IMR-90 (cell line): ENCODE measurements around the gene SLC48A1. TPM values are rescaled to one million over a fixed set of nuclear protein-coding genes. Genes with fewer than 3 reads are reported as not detected.
A peak's percentile ranks its signal among the peaks of the same experiment; 100 is the strongest.

Source experiments
- ATAC-seq: fragments of 200-7000 bp; cut with Tn5 transposase; 2 replicates; pipeline ENCODE4 v1.9.1; 2020; ENCODE audit warnings: low read depth, mild to moderate bottlenecking, moderate library complexity
- BruUV-seq: library from RNA; stranded (reverse); fragments of 400-500 nt; replicated peaks from 2 replicates; lab custom pipeline; 2021; lab: Mats Ljungman, UMichigan
- CTCF ChIA-PET: fragments of 300-600 bp; formaldehyde crosslinking; extraction: SDS; loops from one replicate; lab custom pipeline; 2021; ENCODE audit warnings: antibody characterized with exemption; lab: Yijun Ruan, JAX
- POLR2A ChIA-PET: fragments of 300-600 bp; sonication (Branson Sonifier 250); formaldehyde crosslinking; loops from one replicate; lab custom pipeline; 2022; ENCODE audit warnings: antibody characterized with exemption; ENCODE audit not compliant: unreplicated experiment; lab: Charles Lee
- DNase-seq: peaks from one replicate; pipeline ENCODE4 v3.0.0; 2013
- H2AFZ ChIP-seq: replicated peaks from 2 replicates; pipeline ENCODE3; 2013; ENCODE audit warnings: low read length, mild to moderate bottlenecking; ENCODE audit not compliant: poor library complexity
- H2AK5ac ChIP-seq: 2 replicates; pipeline ENCODE4 v1.6.1; 2013; ENCODE audit warnings: low read depth, low read length, inconsistent platforms
- H2AK9ac ChIP-seq: replicated peaks from 2 replicates; pipeline ENCODE3; 2013; ENCODE audit warnings: mild to moderate bottlenecking, low read depth, low read length, moderate library complexity; ENCODE audit not compliant: poor library complexity
- H2BK120ac ChIP-seq: 2 replicates; pipeline ENCODE4 v1.6.1; 2013; ENCODE audit warnings: low read depth, low read length, inconsistent platforms
- H2BK15ac ChIP-seq: 3 replicates; pipeline ENCODE4 v1.6.1; 2013; ENCODE audit warnings: low read depth, low read length, inconsistent platforms
- H2BK20ac ChIP-seq: 2 replicates; pipeline ENCODE4 v1.6.1; 2013; ENCODE audit warnings: low read depth, mild to moderate bottlenecking, inconsistent platforms, low read length, moderate library complexity
- H2BK5ac ChIP-seq: 2 replicates; pipeline ENCODE4 v1.6.1; 2013; ENCODE audit warnings: mild to moderate bottlenecking, low read depth, low read length, inconsistent platforms; ENCODE audit not compliant: poor library complexity, severe bottlenecking
- H3K14ac ChIP-seq: replicated peaks from 2 replicates; pipeline ENCODE4 v1.6.1; 2013; ENCODE audit warnings: low read depth, low read length, inconsistent platforms
- H3K18ac ChIP-seq: 2 replicates; pipeline ENCODE4 v1.6.1; 2013; ENCODE audit warnings: low read depth, low read length, control low read depth
- H3K23ac ChIP-seq: 2 replicates; pipeline ENCODE4 v1.6.1; 2013; ENCODE audit warnings: low read depth, low read length, inconsistent platforms
- H3K27ac ChIP-seq: 2 replicates; pipeline ENCODE4 v1.5.1; 2013; ENCODE audit warnings: mild to moderate bottlenecking, control low read depth, low read length; ENCODE audit not compliant: insufficient read depth
- H3K27me3 ChIP-seq: 2 replicates; pipeline ENCODE4 v1.6.1; 2013; ENCODE audit warnings: low read length; ENCODE audit not compliant: control insufficient read depth, insufficient read depth
- H3K36me3 ChIP-seq: 2 replicates; pipeline ENCODE4 v1.6.1; 2013; ENCODE audit warnings: low read length, mixed read lengths; ENCODE audit not compliant: control insufficient read depth, insufficient read depth
- H3K4ac ChIP-seq: 2 replicates; pipeline ENCODE4 v1.6.1; 2013; ENCODE audit warnings: low read depth, low read length, inconsistent platforms
- H3K4me1 ChIP-seq: 2 replicates; pipeline ENCODE4 v1.6.1; 2013; ENCODE audit warnings: low read length, mixed read lengths; ENCODE audit not compliant: control insufficient read depth, insufficient read depth
- H3K4me2 ChIP-seq: 2 replicates; pipeline ENCODE4 v1.6.1; 2013; ENCODE audit warnings: low read depth, mild to moderate bottlenecking, control low read depth, low read length, moderate library complexity
- H3K4me3 ChIP-seq: 2 replicates; pipeline ENCODE4 v1.5.1; 2013; ENCODE audit warnings: low read depth, mild to moderate bottlenecking, control low read depth, low read length, moderate library complexity; ENCODE audit not compliant: insufficient read depth
- H3K56ac ChIP-seq: 2 replicates; pipeline ENCODE4 v1.6.1; 2013; ENCODE audit warnings: low read length, inconsistent platforms; ENCODE audit not compliant: insufficient read depth; ENCODE audit errors: extremely low read depth
- H3K79me1 ChIP-seq, 2 experiments: 2 replicates each; pipeline ENCODE4 v1.6.1; 2013; ENCODE audit warnings: low read length in 2 of 2, inconsistent platforms in 1 of 2, low read depth in 1 of 2
- H3K9ac ChIP-seq: 2 replicates; pipeline ENCODE4 v1.6.1; 2013; ENCODE audit warnings: low read depth, low read length, control low read depth
- H3K9me1 ChIP-seq: 2 replicates; pipeline ENCODE4 v1.6.1; 2013; ENCODE audit warnings: low read length, inconsistent platforms; ENCODE audit not compliant: insufficient read depth
- H3K9me3 ChIP-seq: 2 replicates; pipeline ENCODE4 v1.6.1; 2013; ENCODE audit warnings: low read length; ENCODE audit not compliant: control insufficient read depth, insufficient read depth
- H4K20me1 ChIP-seq: 2 replicates; pipeline ENCODE4 v1.6.1; 2013; ENCODE audit warnings: low read length, inconsistent platforms; ENCODE audit not compliant: insufficient read depth
- H4K5ac ChIP-seq: 2 replicates; pipeline ENCODE4 v1.6.1; 2013; ENCODE audit warnings: mild to moderate bottlenecking, low read depth, low read length, control low read depth
- H4K8ac ChIP-seq, 2 experiments: 2 replicates each; pipeline ENCODE4 v1.6.1; 2013; ENCODE audit warnings: low read depth in 2 of 2, low read length in 2 of 2, control low read depth in 1 of 2, inconsistent platforms in 1 of 2
- H4K91ac ChIP-seq: 2 replicates; pipeline ENCODE4 v1.6.1; 2013; ENCODE audit warnings: low read depth, low read length, inconsistent platforms; ENCODE audit not compliant: insufficient read depth
- BHLHE40 ChIP-seq: fragments of 150-350 bp; IDR thresholded peaks from 2 replicates; pipeline ENCODE4 v1.6.1; 2016; ENCODE audit warnings: mild to moderate bottlenecking, low read depth, low read length
- FOS ChIP-seq: fragments of 150-350 bp; IDR thresholded peaks from 2 replicates; pipeline ENCODE4 v1.6.1; 2016; ENCODE audit warnings: low read depth, low read length
- MAFK ChIP-seq: IDR thresholded peaks from 2 replicates; pipeline ENCODE4 v1.6.1; 2012; ENCODE audit warnings: low read depth, low read length, improper control_type of control experiment
- MAZ ChIP-seq: IDR thresholded peaks from 2 replicates; pipeline ENCODE4 v1.6.1; 2012; ENCODE audit warnings: low read depth, mild to moderate bottlenecking, low read length, improper control_type of control experiment, moderate library complexity, borderline replicate concordance
- MXI1 ChIP-seq: IDR thresholded peaks from 2 replicates; pipeline ENCODE4 v1.6.1; 2012; ENCODE audit warnings: low read depth, mild to moderate bottlenecking, low read length, moderate library complexity, borderline replicate concordance
- NFE2L2 ChIP-seq: fragments of 150-350 bp; IDR thresholded peaks from 2 replicates; pipeline ENCODE4 v1.6.1; 2016; ENCODE audit warnings: low read depth, mild to moderate bottlenecking, low read length
- POLR2A ChIP-seq: IDR thresholded peaks from 2 replicates; pipeline ENCODE4 v1.6.1; 2012; ENCODE audit warnings: mild to moderate bottlenecking, low read depth, low read length
- RAD21 ChIP-seq: IDR thresholded peaks from 2 replicates; pipeline ENCODE4 v1.6.1; 2012; ENCODE audit warnings: low read length, improper control_type of control experiment
- RCOR1 ChIP-seq: IDR thresholded peaks from 2 replicates; pipeline ENCODE4 v1.6.1; 2012; ENCODE audit warnings: mild to moderate bottlenecking, low read length, improper control_type of control experiment; ENCODE audit not compliant: insufficient replicate concordance
- RFX5 ChIP-seq: IDR thresholded peaks from 2 replicates; pipeline ENCODE4 v1.8.0; 2012; ENCODE audit warnings: low read depth, mild to moderate bottlenecking, low read length, moderate library complexity
- SMC3 ChIP-seq: fragments of 150-350 bp; IDR thresholded peaks from 2 replicates; pipeline ENCODE4 v1.6.1; 2016; ENCODE audit warnings: low read depth, mild to moderate bottlenecking, antibody characterized with exemption, low read length, moderate library complexity
- WGBS, 2 experiments: methylation state at CpG; one replicate each; pipeline versions ENCODE4 v1.1.5 to v1.1.7; 2013; ENCODE audit warnings: missing lambda C conversion rate in 2 of 2; ENCODE audit not compliant: insufficient read length in 1 of 2; ENCODE audit errors: extremely low coverage in 2 of 2; 5-methylcytosine and 5-hydroxymethylcytosine counted together
- dilution Hi-C: fragments of 300-500 bp; cut with HindIII; formaldehyde crosslinking; loops from one replicate; pipeline ENCODE4 v1.14.3; 2018; ENCODE audit warnings: low sequenced_read_pairs; ENCODE audit not compliant: unreplicated experiment
- in situ Hi-C: fragments of 300-500 bp; cut with MboI; formaldehyde crosslinking; loops from 3 replicates; pipeline ENCODE4 v1.14.3; 2019; ENCODE audit warnings: low sequenced_read_pairs, inconsistent platforms, mixed read lengths
- intact Hi-C: fragments of 100-400 bp; cut with micrococcal nuclease; formaldehyde crosslinking; loops from 2 replicates; pipeline ENCODE4 v1.10.0; 2022
- polyA plus RNA-seq, 3 experiments: library from polyadenylated mRNA; depleted of rRNA; stranded (reverse); fragments of >200 nt; gene quantifications; 2 replicates each; pipeline ENCODE4 v1.2.3, GENCODE V29; 2012; ENCODE audit warnings: low replicate concordance in 1 of 3
- total RNA-seq: library from RNA; depleted of rRNA; stranded (reverse); fragments of >200 nt; gene quantifications from 2 replicates; pipeline ENCODE4 v1.2.3, GENCODE V29; 2012
- TF ChIP-seq, protein P1 (sequence below): fragments of 150-350 bp; IDR thresholded peaks from 2 replicates; pipeline ENCODE4 v1.6.1; 2016; ENCODE audit warnings: low read depth, mild to moderate bottlenecking, low read length, moderate library complexity, borderline replicate concordance
- TF ChIP-seq, protein P2 (sequence below): fragments of 150-350 bp; IDR thresholded peaks from 2 replicates; pipeline ENCODE4 v1.6.1; 2017; ENCODE audit warnings: mild to moderate bottlenecking, antibody characterized with exemption, low read length, low read depth
- TF ChIP-seq, protein P3 (sequence below): conservative IDR thresholded peaks from 2 replicates; pipeline ENCODE4 v1.5.1; 2012; ENCODE audit warnings: mild to moderate bottlenecking, low read depth, low read length, improper control_type of control experiment

The SLC48A1 gene
- total and polyA plus RNA-seq, 2 of the 4 experiments (the other 2 are of a cell fraction): 4.8 to 5.9 TPM

- dilution Hi-C loops: no loop called here
- peak overlapping the region; percentile 67 for H2BK120ac ChIP-seq
- TF ChIP-seq, protein P1, sequence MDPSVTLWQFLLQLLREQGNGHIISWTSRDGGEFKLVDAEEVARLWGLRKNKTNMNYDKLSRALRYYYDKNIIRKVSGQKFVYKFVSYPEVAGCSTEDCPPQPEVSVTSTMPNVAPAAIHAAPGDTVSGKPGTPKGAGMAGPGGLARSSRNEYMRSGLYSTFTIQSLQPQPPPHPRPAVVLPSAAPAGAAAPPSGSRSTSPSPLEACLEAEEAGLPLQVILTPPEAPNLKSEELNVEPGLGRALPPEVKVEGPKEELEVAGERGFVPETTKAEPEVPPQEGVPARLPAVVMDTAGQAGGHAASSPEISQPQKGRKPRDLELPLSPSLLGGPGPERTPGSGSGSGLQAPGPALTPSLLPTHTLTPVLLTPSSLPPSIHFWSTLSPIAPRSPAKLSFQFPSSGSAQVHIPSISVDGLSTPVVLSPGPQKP: no peak
- TF ChIP-seq FOS (no peak), MAZ (no peak), NFE2L2 (peak; percentile 97), BHLHE40 (no peak), RAD21 (no peak), MXI1 (no peak), RCOR1 (no peak), RFX5 (0 out of 2 replicates have a peak, but pooled peaks have one; percentile 37), MAFK (peak; percentile 78), POLR2A (no peak), SMC3 (no peak)
- TF ChIP-seq, protein P2, sequence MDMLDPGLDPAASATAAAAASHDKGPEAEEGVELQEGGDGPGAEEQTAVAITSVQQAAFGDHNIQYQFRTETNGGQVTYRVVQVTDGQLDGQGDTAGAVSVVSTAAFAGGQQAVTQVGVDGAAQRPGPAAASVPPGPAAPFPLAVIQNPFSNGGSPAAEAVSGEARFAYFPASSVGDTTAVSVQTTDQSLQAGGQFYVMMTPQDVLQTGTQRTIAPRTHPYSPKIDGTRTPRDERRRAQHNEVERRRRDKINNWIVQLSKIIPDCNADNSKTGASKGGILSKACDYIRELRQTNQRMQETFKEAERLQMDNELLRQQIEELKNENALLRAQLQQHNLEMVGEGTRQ: no peak
- TF ChIP-seq, protein P3, sequence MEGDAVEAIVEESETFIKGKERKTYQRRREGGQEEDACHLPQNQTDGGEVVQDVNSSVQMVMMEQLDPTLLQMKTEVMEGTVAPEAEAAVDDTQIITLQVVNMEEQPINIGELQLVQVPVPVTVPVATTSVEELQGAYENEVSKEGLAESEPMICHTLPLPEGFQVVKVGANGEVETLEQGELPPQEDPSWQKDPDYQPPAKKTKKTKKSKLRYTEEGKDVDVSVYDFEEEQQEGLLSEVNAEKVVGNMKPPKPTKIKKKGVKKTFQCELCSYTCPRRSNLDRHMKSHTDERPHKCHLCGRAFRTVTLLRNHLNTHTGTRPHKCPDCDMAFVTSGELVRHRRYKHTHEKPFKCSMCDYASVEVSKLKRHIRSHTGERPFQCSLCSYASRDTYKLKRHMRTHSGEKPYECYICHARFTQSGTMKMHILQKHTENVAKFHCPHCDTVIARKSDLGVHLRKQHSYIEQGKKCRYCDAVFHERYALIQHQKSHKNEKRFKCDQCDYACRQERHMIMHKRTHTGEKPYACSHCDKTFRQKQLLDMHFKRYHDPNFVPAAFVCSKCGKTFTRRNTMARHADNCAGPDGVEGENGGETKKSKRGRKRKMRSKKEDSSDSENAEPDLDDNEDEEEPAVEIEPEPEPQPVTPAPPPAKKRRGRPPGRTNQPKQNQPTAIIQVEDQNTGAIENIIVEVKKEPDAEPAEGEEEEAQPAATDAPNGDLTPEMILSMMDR: no peak
- peak overlapping the region; percentile 85 for H3K27ac ChIP-seq
- H2AK9ac ChIP-seq: peak overlapping the region; percentile 75
- 0 out of 2 replicates have a peak overlapping the region, but pooled peaks have one; percentile 33 for H3K56ac ChIP-seq
- no peaks in the 10 kb centered on the region for H3K27me3 ChIP-seq
- H3K23ac ChIP-seq: peak overlapping the region; percentile 6; the same call in 1 of the 2 replicates
- H3K79me1 ChIP-seq: peaks cover 0 to 11% of the 10 kb centered on the region in 2 experiments; a peak in 1 of 4 replicates
- ChIA-PET POLR2A (no interaction called here), CTCF (interaction anchor here (1.0 kb wide), 1 partner anchor 62 kb away, joined by 3 read pairs; no protein-coding TSS in a partner anchor)
- peak; percentile 47 for DNase-seq
- H3K9ac ChIP-seq: peak overlapping the region; percentile 68
- H3K14ac ChIP-seq: peak overlapping the region; percentile 68
- peaks cover 25% of the 10 kb centered on the region for H3K4me1 ChIP-seq
- no peak for ATAC-seq
- H3K18ac ChIP-seq: peak overlapping the region; percentile 99
- H2BK20ac ChIP-seq: peak overlapping the region; percentile 49
- H3K36me3 ChIP-seq: peaks cover 3% of the 10 kb centered on the region; the same call in 1 of the 2 replicates
- H2AFZ ChIP-seq: peak overlapping the region; percentile 67
- H4K91ac ChIP-seq: peak overlapping the region; percentile 91
- H3K4me3 ChIP-seq: no peak overlapping the region
- peak overlapping the region; percentile 99 for H4K5ac ChIP-seq
- H3K9me3 ChIP-seq: no peaks in the 10 kb centered on the region
- no peak overlapping the region; the same call in 1 of the 2 replicates for H3K4me2 ChIP-seq
- peak overlapping the region; percentile 74 for H2BK5ac ChIP-seq
- peak overlapping the region; percentile 72; the same call in 2 of the 3 replicates for H2BK15ac ChIP-seq
- in situ Hi-C loops: loop anchor here (5.0 kb wide), 1 partner anchor 64 kb away; no protein-coding TSS in a partner anchor
- WGBS, 2 experiments: no CpG with 5 or more reads among the region's 5 CpGs
- intact Hi-C loops: loop anchor here (5.0 to 10.0 kb wide), 2 partner anchors 124 to 742 kb away; no protein-coding TSS in a partner anchor
- BruUV-seq: no TSS peak
- peaks cover 10% of the 10 kb centered on the region; the same call in 1 of the 2 replicates for H3K9me1 ChIP-seq
- peaks cover 8% of the 10 kb centered on the region; the same call in 1 of the 2 replicates for H4K20me1 ChIP-seq
- H2AK5ac ChIP-seq: peak overlapping the region; percentile 96
- H3K4ac ChIP-seq: peak overlapping the region; percentile 53
- H4K8ac ChIP-seq: peak overlapping the region; percentile 78 to 91
Measured at GRCh38 chr12:47776471-47777143, 3.6 kb downstream of the SLC48A1 start.
